Osteoblast (primary cell): ENCODE data around the gene PUM1. TPM values are rescaled to one million over a fixed set of nuclear protein-coding genes. Genes with fewer than 3 reads are reported as not detected.
"Not testable (repeated sequence)": the region's sequence is repeated elsewhere in the genome, so short reads cannot be mapped to it uniquely, and the experiment has no call there.

ENCODE experiments used
- DNase-seq: peaks from one replicate; pipeline ENCODE4 v3.0.0; 2011; ENCODE audit warnings: low spot score, mixed read lengths; ENCODE audit not compliant: insufficient read length; ENCODE audit errors: missing footprints
- H2AFZ ChIP-seq: 2 replicates; pipeline ENCODE4 v1.6.0; 2011; ENCODE audit warnings: mild to moderate bottlenecking, low read length
- H3K27ac ChIP-seq: 2 replicates; pipeline ENCODE4 v1.5.1; 2011; ENCODE audit warnings: mild to moderate bottlenecking, low read depth, low read length, moderate library complexity
- H3K27me3 ChIP-seq: 2 replicates; pipeline ENCODE4 v1.6.0; 2012; ENCODE audit warnings: mild to moderate bottlenecking, control low read depth, inconsistent platforms, low read length, moderate library complexity; ENCODE audit not compliant: insufficient read depth
- H3K36me3 ChIP-seq: 2 replicates; pipeline ENCODE4 v1.5.1; 2011; ENCODE audit warnings: mild to moderate bottlenecking, low read length, control low read depth, moderate library complexity; ENCODE audit not compliant: insufficient read depth
- H3K4me1 ChIP-seq: 2 replicates; pipeline ENCODE4 v1.5.1; 2011; ENCODE audit warnings: mild to moderate bottlenecking, low read length, control low read depth, moderate library complexity; ENCODE audit not compliant: insufficient read depth
- H3K4me2 ChIP-seq: 2 replicates; pipeline ENCODE4 v1.6.0; 2011; ENCODE audit warnings: mild to moderate bottlenecking, low read length; ENCODE audit not compliant: insufficient read depth
- H3K4me3 ChIP-seq: fragments of 200-600 bp; sonication (generic); 3 replicates; pipeline ENCODE4 v1.5.1; 2012; ENCODE audit warnings: mild to moderate bottlenecking, low read length, inconsistent platforms; ENCODE audit not compliant: insufficient read depth
- H3K79me2 ChIP-seq: 2 replicates; pipeline ENCODE4 v1.6.0; 2012; ENCODE audit warnings: mild to moderate bottlenecking, low read length, control low read depth, inconsistent platforms; ENCODE audit not compliant: insufficient read depth
- H3K9me3 ChIP-seq: 2 replicates; pipeline ENCODE4 v1.5.1; 2011; ENCODE audit warnings: low read depth, low read length, control low read depth
- H4K20me1 ChIP-seq: 2 replicates; pipeline ENCODE4 v1.6.0; 2012; ENCODE audit warnings: mild to moderate bottlenecking, low read length, control low read depth; ENCODE audit not compliant: insufficient read depth
- CTCF ChIP-seq: IDR thresholded peaks from 2 replicates; pipeline ENCODE4 v1.5.1; 2011; ENCODE audit warnings: mild to moderate bottlenecking, low read depth, low read length, moderate library complexity; ENCODE audit errors: extremely low read depth
- total RNA-seq: library from RNA; depleted of rRNA; stranded (reverse); fragments of >200 nt; gene quantifications from 2 replicates; pipeline ENCODE4 v1.2.3, GENCODE V29; 2012

The PUM1 gene
- total RNA-seq, 1 donor = 68.8 TPM

DNA sequence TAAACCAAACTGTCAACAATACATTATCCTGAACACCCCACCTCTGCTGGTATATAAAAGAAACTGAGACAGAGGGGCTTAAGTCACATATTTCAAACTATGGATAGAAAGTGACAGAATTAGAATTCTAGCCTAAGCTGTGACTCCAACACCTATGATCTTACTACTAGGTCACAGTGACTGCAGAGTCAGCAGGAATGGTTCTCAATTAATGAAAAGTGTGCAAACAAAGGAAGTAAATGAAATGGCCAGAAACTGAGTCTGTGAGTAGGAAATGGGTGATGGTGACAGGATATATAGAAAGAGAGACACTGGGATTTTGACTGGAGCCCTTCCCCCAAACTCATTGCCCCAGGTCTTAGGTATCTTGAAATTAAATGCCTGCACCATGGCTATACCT is 118.3 kb downstream of the PUM1 start:
- no peak for DNase-seq
- Histone ChIP-seq H3K4me3 (no peak overlapping the region), H3K4me1 (peaks cover 5% of the 10 kb centered on the region), H4K20me1 (peaks cover 10% of the 10 kb centered on the region), H2AFZ (no peak overlapping the region), H3K36me3 (peaks cover 75% of the 10 kb centered on the region), H3K9me3 (no peaks in the 10 kb centered on the region), H3K27me3 (no peaks in the 10 kb centered on the region), H3K4me2 (no peak overlapping the region), H3K79me2 (peaks cover 62% of the 10 kb centered on the region), H3K27ac (no peak overlapping the region)
- TF ChIP-seq CTCF = no peak

GRCh38 chr1:30942326-30942963 is 123.1 kb downstream of the PUM1 start:
- Histone ChIP-seq H3K9me3 (no peaks in the 10 kb centered on the region), H3K27me3 (no peaks in the 10 kb centered on the region), H2AFZ (no peak overlapping the region), H3K4me3 (no peak overlapping the region), H3K36me3 (peaks cover 72% of the 10 kb centered on the region), H3K79me2 (peaks cover 41% of the 10 kb centered on the region), H3K4me2 (no peak overlapping the region), H3K4me1 (no peaks in the 10 kb centered on the region), H4K20me1 (peaks cover 6% of the 10 kb centered on the region), H3K27ac (no peak overlapping the region)
- no peak for TF ChIP-seq CTCF
- DNase-seq = no peak

GRCh38 chr1:30940541-30940940 is 125.0 kb downstream of the PUM1 start:
- no peak overlapping the region for H3K4me3 ChIP-seq
- H4K20me1 ChIP-seq = peaks cover 14% of the 10 kb centered on the region
- H3K4me2 ChIP-seq = no peak overlapping the region
- no peak overlapping the region for H3K27ac ChIP-seq
- DNase-seq = no peak
- H3K9me3 ChIP-seq = no peaks in the 10 kb centered on the region
- no peaks in the 10 kb centered on the region for H3K4me1 ChIP-seq
- H3K27me3 ChIP-seq = no peaks in the 10 kb centered on the region
- peaks cover 32% of the 10 kb centered on the region for H3K79me2 ChIP-seq
- H2AFZ ChIP-seq = no peak overlapping the region
- TF ChIP-seq CTCF = no peak
- H3K36me3 ChIP-seq = peaks cover 76% of the 10 kb centered on the region

GRCh38 chr1:30936541-30937171 is 128.9 kb downstream of the PUM1 start:
- no peak for TF ChIP-seq CTCF
- peaks cover 9% of the 10 kb centered on the region for H3K79me2 ChIP-seq
- DNase-seq = no peak

DNA sequence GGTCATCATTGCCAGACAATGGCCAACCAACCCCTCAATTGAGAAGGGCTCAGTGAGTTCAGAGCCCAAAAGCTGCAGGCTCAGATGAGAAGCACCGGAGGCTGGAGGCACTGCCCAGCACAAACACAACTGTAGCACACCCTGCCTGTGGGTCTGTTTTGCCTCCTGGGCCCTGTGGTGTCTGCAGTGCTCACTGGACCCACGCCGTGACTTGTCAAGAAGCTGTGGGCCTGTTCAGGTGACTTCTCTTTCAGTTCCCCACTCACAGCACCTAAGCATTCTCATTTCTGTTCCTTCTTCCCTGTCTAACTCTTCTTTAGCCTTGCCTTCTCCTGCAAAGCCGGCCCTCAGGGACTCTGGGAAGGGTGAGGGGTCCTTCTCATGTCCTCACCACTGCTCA is 129.8 kb downstream of the PUM1 start:
- not testable (repeated sequence) for H3K27me3 ChIP-seq, H3K4me2 ChIP-seq, H3K27ac ChIP-seq, H3K4me1 ChIP-seq, H3K79me2 ChIP-seq, H2AFZ ChIP-seq, H3K4me3 ChIP-seq, H3K9me3 ChIP-seq, DNase-seq
- Histone ChIP-seq H4K20me1 (peaks cover 17% of the 10 kb centered on the region), H3K36me3 (peaks cover 67% of the 10 kb centered on the region)

More at GRCh38 chr1:30936541-30937171, 128.9 kb downstream of the PUM1 start:
- H3K36me3 ChIP-seq = peaks cover 72% of the 10 kb centered on the region
- H3K4me3 ChIP-seq = no peak overlapping the region
- peaks cover 9% of the 10 kb centered on the region for H3K4me1 ChIP-seq
- peaks cover 14% of the 10 kb centered on the region for H4K20me1 ChIP-seq
- no peaks in the 10 kb centered on the region for H3K27me3 ChIP-seq
- no peaks in the 10 kb centered on the region for H3K9me3 ChIP-seq
- H2AFZ ChIP-seq = no peak overlapping the region
- H3K27ac ChIP-seq = no peak overlapping the region
- H3K4me2 ChIP-seq = no peak overlapping the region
